Pulmonary artery endothelial cell (primary cell): Measurements from ENCODE around the gene ITGAD. TPM values are rescaled to one million over a fixed set of nuclear protein-coding genes. Genes with fewer than 3 reads are reported as not detected.
"Not testable (repeated sequence)": the region's sequence is repeated elsewhere in the genome, so short reads cannot be mapped to it uniquely, and the experiment has no call there.

Experiments
- DNase-seq: peaks from one replicate; pipeline ENCODE4 v3.0.0-alpha.2; 2011; ENCODE audit warnings: low read depth, low spot score
- total RNA-seq: library from RNA; depleted of rRNA; stranded (reverse); fragments of >200 nt; gene quantifications from 2 replicates; pipeline ENCODE4 v1.2.3, GENCODE V29; 2014

The ITGAD gene
- total RNA-seq, 1 donor from 2014 or later: not detected

- no peak for DNase-seq
These were observed 36.7 kb downstream of the ITGAD start for GRCh38 chr16:31429796-31430195.

- no peak for DNase-seq
These were observed 37.4 kb downstream of the ITGAD start for GRCh38 chr16:31430380-31431052.

DNA sequence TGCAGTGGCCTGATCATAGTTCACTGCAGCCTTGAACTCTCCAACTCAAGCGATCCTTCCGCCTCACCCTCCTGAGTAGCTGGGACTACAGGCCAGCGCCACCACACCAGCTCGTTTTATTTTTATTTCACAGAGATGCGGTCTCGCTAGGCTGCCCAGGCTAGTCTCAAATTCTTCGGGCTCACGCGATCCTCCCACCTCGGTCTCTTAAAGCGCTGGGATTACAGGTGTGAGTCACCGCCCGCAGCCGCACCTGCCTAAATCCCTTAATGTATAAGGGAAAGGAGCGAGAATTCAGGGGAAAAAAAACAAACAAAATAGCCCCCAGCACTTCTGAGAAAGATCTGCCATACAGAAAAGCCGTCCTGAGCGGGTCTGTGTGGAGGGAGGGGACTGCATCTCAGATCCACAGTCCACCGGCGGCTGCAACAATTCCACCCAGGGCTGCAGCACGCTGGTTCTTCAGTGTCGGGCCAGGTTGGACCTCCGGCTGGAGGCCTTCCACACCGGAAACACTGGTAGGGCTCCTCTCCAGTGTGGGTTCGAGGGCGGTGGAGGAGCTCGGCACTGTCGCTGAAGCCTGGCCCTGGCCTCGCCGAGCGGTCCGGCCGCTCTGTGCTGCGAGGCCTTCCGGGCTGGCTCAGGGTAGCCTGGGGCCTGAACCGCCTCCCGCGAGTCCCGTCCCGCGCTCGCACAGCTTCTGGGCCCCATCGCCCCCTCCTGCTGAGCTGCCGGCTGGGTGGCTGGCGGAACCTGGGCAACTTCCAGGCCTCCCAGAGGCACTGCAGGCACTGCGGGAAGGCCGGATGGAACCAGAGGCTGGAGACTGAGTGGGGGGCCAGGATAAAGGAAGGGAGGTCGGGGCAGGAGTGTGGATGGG lies 42.4 kb downstream of the ITGAD start:
- no peak for DNase-seq

DNA sequence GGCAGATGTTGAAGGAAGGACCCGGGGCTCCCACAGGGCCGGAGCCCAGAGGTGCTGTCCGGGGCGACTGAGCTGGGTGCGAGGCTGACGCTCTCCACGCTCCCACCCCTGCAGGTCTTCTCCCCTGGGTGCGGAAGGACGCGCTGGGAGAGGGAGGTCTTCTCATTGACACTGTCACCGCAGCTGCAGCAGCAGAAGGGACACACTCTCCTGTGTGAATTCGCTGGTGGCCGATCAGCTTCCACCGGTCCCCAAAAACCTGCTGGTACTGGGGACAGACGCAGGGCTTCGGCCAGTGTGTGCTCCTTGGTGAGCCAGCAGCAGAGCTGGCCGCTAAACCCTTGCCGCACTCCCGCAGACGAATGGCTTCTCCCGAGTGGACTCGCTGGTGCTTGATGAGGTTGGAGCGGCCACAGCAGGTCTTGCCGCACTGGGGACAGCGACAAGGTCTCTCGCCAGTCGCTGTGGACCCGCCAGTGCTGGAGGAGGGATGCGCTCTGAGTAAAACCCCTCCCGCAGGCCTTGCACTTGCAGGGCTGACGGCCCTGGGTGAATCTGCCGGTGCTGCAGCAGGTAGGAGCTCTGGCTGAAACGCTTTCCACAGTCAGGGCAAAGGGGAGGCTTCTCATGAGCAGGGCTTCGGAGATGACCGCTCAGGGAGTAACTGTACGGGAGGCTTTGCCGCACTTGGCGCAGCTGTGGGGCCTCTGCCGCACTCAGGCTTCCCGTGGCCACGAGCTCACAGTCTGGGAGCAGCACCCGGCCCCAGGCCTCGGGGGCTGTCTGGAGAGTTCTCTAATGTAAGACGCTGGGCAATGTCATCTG lies 43.3 kb downstream of the ITGAD start:
- DNase-seq: no peak

DNA sequence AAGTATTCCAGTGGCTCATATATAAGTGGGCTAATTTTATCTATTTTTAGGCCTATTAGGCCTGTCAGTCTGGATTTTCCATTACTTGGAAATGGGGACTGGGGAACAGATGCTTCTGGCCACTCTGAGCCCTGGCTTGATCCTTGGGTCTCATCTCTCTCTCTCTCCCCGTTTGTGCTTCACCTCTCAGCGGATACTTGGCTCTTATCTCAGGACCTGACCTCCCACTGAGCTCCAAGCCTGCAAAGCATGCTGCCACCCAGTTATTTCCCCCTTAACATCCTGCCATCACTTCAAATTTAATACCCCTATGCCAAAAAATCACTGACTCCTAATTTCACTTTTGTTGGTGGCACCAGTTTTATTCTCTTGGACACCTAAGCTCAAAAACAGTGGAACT lies 45.3 kb downstream of the ITGAD start:
- no peak for DNase-seq

DNA sequence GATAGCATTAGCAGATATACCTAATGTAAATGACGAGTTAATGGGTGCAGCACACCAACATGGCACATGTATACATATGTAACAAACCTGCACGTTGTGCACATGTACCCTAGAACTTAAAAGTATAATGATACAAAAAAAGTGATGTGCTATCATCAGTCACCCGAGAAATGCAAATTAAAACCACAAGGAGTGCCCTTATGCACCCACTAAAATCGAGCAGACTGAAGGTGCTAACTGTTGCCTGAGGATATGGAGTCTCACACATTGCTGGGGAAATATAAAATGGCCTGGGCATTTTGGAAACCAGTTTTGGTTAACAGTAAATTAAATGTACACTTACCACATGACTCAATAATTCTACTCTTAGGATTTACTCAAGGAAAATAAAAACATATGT lies 45.9 kb downstream of the ITGAD start:
- not testable (repeated sequence) for DNase-seq

GRCh38 chr16:31439519-31439918 lies 46.4 kb downstream of the ITGAD start:
- DNase-seq: no peak

GRCh38 chr16:31440516-31441184 lies 47.5 kb downstream of the ITGAD start:
- no peak for DNase-seq

DNA sequence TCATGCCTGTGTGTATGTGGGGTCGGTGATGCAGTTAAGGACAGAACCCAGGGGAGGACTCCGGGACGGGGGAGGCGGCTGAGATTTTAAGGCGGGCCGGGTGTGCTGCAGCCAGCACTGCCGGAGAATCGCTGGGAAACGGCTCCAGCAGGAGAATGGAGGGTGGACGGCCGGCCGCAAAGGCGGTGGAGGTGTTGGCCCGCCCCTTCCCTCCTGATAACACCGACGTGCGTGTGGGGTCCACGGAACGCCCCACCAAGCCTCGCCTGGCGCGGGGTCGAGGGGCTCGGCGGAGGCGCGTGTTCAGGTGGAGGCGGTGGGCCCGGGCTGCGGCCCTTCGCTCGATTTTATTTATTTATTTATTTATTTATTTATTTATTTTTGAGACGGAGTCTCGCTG lies 48.8 kb downstream of the ITGAD start:
- DNase-seq: no peak

GRCh38 chr16:31445931-31446330 lies 52.8 kb downstream of the ITGAD start:
- not testable (repeated sequence) for DNase-seq

- DNase-seq: no peak
These were observed 58.1 kb downstream of the ITGAD start for GRCh38 chr16:31451201-31451600.

- no peak for DNase-seq
These were observed 58.7 kb downstream of the ITGAD start for GRCh38 chr16:31451681-31452351.

GRCh38 chr16:31452631-31453106 lies 59.5 kb downstream of the ITGAD start:
- no peak for DNase-seq

DNA sequence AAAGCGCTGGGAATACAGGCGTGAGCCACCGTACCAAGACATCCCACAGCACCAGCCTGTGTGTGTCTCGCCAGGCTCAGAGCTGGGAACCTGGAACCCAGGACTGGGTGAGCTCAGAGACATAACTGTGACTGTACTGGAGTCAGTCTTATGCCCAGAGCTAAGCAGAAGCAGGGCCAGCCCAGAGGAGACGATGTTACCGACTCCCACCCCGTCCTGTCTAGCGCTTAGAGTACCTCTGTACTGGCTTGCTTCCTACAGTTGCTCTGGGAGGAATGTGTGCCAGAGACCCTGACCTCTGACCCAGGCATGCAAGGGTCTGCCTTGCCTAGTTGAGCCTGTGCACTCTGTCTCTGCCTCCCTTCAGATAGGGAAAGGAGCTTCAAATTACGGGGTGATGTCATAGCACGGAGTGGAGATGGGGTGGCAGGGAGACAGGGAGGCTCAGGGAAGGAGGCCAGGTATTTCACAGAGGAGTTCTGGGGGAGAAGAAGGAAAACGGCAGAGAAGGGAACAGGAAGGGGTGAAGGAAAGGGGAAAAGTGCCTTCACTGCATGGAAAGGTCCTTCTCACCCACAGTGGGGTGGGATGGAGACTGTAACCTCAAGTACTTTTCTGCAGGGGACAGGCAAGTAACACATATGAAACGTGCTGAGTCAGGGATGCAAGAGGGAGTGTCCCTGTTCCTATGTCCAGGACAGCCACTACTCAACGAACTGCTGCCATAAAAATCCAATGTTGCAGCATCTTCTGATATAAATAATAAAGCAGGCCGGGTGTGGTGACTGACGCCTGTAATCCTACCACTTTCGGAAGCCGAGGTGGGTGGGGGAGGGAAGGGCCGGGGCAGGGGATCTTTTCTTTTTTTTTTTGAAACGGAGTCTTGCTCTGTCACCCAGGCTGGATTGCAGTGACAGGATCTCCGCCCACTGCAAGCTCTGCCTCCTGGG lies 60.4 kb downstream of the ITGAD start:
- no peak for DNase-seq

DNA sequence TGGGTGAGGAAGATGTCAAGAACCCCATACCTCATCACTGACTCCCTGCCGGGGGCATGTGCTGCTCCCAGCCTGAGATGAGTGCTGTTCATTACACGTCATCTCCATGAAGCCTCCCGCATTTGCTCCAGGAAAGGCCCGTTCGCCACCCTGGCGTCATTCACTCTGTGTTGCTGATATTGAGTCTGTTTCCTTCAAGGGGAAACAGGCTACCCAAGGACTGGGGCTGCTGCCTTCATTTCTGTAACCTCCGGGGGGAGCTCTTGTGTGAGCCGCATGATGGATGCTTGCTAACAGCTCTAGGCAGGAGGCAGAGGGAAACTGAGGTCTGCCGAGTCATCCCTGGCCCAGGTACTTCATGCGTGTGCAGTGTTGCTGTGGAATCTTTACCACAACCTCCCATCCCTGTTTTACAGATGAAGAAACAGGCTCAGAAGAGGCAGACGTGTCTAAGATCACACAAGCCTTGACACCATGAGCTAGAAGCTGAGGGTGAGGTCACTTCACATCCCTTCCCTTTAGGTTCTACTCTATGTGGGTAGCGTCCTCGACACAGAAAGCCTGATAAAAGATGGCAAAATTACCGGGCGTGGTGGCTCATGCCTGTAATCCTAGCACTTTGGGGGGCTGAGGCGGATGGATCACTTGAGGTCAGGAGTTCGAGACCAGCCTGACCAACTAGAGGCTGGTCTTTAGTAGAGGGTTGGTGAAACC lies 62.6 kb downstream of the ITGAD start:
- DNase-seq: no peak

GRCh38 chr16:31456988-31457360 lies 63.8 kb downstream of the ITGAD start:
- no peak for DNase-seq

DNA sequence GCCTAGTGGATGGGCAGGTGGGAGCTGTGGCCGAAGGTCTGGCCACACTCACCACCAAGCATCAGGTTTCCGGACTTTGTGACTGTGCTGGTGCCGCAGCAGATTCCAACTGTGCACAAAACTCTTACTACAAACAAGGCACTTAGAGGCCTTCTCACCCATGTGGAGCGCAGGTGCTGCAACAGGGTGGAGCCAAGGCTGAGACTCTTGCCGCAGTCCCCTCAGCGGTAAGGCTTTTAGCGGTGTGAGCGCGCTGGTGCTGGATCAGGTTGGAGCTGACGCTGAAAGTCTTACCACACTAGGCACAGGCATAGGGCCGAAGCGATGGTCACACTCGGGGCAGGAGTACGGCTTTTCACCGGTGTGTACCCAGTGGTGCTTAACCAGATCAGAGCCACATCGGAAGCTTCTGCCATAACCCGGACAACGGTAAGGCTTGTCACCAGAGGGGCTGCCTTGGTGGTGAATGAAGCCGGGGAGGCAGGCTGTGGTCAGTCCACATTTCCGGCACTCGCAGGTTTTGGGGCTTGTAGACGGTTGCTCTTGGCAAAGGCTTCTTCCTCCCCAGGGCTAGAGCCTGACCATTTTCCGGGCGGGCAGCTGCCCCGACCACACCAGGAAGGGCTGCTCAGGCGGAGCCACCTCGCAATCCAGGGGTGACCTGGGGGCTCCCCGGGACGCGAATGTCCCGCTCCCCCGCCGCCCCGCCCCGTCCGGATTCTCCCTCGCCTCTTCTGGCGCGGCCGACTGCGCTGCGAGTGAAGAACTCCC lies 65.1 kb downstream of the ITGAD start:
- DNase-seq: no peak
